Stimulated activated CD8-positive, alpha-beta memory T cell treated with anti-CD3 and anti-CD28 coated beads, Interleukin-2, amount 100 ng/mL, for 1 hour (primary cell): ENCODE data around the gene PSMB5.

Source experiments
- DNase-seq, 2 donors: peaks; one replicate each; pipeline ENCODE4 v3.0.0-alpha.2; 2020; ENCODE audit warnings: low read depth in 2 of 2

PSMB5 gene

DNA sequence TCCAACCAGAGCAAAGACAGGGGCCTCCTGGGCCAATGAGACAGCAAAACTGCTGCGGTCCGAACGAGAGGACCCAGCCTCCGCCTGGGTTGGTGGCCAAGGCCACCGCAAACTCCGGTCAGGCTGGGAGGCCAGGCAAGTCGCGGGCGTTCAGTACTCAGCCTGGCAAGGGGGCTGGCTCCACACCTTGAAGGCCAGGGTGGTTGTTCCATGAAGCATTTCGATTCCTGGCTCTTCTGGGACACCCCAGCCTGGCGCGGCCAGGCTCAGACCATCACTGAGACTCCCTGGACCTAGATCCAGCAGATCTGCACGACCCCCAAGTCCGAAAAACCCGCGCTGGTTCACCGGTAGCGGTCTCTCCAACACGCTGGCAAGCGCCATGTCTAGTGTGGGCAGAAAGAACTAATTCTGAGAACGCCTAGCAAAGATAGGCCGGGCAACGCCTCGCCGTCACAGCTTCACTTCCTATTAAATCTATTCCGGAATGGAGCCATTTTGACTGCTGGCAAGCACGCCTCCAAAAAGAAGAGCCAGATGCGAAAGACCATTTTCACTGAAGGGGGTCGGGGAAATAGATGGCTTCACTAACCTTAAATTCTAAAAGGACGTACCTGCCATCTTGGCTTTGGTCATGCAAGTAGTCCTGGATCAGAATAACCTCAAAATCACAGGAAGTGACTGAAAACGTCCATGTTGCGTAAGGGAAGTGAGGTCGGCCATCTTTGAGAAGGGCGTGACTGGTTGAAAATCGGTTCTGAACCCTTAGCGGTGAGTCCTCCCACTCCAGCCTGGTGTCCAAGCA, at the start of gene PSMB5:
TSS of gene PSMB5 (minus strand) at position 403 of the 805 bp plus-strand sequence. CDS start at position 384, 19 bp downstream.
- peak; percentile 66 to 69 for DNase-seq

DNA sequence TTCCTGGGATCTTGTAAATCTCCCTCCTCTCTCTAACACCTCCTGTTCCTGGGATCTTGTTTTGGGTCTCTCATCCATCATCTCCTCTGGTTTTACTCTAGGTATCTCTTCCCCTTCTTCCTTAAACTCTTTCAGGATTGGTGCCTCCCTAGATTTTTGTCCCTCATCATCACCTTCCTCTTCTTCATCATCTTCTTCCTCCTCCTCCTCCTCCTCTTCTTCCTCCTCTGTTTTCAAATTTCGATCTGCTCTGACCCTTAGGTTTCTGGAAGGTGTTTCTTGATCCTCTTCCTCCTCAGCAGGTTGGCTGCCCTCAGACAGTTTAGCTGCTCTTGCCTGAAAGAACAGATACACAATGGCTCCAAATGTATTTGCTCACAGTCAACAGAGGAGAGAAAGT, 45.8 kb upstream of the PSMB5 start:
- DNase-seq = no peak

- no peak for DNase-seq
These were observed 45.0 kb upstream of the PSMB5 start for GRCh38 chr14:23079716-23080115.

DNA sequence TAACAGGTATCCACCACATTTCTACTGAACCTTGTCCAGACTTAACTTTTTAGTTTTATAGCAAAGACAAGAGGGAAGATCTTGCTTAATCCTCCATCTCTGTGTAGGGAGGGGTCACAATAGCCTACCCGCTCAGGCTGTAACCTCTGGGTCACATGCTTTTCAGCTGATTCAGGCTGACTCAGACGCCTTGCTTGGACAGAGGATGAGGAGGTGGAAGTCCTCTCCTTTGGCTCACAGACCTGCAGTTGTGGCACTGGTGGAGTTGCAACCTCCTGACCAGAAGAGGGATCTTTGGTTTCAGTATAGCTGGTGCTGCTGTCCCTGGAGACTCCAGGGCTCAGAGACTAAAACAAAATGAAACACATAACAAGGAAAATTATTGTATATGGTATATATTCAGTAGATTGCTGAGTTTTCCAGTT, 44.0 kb upstream of the PSMB5 start:
- DNase-seq = no peak

DNA sequence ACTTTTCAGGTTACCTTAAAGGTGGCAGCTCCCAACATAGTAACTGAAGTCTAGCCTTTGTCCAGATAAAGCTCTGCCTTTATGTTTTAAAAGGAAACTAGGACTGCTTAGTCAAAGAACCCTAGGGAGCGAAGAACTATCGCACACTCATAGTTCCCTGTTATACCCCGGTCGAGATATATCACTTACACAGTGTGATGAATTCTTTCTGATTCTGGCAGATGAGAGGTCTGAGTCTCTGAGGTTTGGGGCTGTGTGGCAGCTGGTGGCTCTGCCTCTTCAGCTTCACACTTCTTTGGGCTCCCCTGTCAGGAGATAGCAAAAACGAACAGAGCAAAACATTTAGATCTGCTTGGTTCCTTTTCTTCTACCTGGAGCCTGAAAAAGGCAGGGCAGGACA, 43.3 kb upstream of the PSMB5 start:
- DNase-seq = no peak

- DNase-seq = no peak
These were observed 42.2 kb upstream of the PSMB5 start for GRCh38 chr14:23076785-23077408.

- DNase-seq = no peak
These were observed 40.2 kb upstream of the PSMB5 start for GRCh38 chr14:23074906-23075305.

DNA sequence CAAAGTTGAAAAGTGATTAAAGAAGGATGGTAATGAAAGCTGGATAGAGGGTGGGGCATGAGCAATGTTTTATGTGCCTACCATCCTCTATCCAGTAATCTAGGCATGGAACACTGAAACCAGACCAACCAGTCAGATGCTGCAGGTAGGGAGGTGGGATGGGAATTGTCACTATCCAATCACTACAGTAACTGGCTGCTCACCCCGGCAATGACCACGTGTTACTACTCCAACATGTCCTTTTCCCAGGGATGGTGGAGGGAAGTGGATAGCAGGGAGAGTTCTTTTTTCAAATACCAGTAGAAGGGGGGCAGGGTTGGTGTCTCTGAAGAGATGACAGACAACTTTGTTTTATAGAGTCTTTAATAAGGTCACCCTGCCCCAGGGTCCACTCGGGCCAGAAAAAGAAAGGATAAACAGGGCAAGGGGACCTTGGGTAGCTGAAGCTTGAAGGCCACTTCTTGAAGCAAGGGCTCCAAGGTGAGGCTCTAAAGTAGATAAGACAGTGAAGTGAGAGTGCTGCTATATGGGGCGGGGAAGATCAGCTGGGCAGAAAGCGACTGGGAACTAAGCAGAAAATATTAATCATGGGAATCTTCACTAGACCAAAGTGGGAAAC, 37.3 kb upstream of the PSMB5 start:
- DNase-seq = no peak

DNA sequence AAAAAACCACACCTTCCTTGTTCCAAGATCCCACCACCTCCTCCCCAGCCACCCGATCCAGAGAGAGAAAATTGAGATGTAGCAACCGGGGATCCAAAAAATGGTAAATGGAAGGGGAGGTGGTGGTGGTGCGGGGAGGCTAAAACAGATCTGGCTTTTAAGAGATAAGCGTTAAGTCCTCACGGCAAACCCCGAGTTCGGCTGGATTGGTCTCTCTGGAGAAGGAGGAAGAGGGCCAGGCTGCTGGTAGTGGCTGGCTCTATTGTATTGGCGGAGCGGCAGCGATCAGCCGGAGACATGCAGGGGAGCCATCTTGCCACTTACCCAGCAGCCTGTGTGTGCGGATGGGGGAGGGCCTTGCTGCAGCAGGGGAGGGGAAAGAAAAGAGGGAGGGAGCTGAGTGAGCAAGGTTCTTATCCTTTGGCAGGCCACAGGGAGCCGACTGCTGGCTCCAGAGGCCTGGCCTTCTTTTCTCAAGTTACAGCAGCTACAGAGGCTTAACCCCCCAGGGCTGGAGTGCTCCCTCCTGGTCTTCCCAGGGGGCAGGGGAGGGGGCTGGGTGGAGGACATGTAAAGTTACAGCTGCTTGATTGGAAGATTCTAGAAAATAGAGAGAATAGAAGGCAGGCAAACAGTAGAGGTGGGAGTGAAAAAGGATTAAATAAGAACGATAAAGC, 36.7 kb upstream of the PSMB5 start:
- DNase-seq = peak in 1 of 2 donors; percentile 58

DNA sequence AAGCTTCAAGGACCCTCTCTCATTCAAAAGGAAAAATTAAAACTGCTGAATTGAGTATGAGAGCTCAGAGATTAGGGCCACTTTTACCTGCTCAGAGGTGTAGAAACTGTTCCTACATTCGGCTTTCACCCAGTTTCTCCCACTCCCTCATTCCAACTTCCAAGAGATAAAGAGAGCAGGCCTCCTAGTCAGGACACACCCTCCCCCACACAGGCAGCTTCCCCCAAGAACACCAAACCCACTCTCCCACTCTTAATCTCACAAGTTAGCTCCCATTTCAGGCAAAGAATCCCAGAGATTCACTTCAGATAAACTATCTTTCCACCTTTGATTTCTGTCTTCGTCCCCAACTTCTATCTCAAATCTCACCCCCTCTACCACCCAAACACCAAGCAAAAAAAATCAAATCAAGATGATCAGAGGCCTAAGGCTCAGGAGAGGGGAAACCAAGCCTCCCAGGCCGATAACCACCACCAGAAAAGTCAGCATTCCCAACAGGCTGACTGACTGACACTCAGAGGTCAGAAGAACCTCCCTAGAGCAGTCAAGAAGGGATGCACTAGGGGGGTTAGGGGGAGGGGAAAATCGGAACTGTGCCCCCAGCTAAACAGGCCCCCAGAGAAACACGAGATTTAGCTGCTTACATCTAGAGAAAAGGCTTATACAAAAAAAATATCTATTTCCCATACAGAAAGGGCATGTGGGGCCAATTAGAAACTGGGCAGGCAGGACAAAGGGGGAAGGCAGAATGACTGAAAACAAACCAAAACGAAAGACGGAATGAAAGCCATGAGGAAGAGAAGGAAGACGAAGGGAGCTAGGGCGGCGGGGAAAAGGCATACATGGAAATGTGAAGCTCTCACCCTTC, 35.8 kb upstream of the PSMB5 start:
- no peak for DNase-seq

GRCh38 chr14:23069413-23069806, 34.7 kb upstream of the PSMB5 start:
- DNase-seq = no peak

DNA sequence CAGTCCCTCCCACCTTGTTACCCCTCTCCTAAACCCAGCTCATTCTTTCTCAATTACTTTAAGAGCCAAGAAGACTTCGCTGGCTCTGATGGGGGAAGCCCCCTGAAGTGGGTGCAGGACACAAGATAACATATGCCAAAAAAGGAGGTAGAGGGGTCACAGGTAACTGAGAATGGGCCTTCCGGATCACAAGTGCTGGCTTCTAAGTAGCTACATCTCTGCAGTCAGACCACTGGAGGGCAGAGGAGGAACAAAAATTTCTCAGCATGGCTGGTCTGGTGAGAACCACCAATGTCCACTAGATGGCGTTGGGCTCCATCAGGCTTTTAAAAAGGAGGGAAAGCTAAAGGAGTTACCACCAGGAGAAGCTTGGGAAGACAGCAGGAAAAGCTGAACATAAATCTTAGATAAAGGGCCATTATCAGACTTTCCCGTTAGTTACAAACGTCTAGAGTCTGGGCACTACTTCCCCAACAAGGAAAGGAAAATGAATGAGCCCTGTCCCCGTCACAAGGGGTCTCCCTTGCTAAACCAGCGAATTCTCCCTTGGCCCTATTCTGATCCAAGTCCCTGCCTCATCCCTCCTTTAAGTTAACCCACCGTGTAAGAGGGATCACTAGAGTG, 34.2 kb upstream of the PSMB5 start:
- DNase-seq = peak; percentile 43 to 46

- no peak for DNase-seq
These were observed 33.4 kb upstream of the PSMB5 start for GRCh38 chr14:23067847-23068788.

GRCh38 chr14:23066855-23067744, 32.4 kb upstream of the PSMB5 start:
- no peak for DNase-seq

DNA sequence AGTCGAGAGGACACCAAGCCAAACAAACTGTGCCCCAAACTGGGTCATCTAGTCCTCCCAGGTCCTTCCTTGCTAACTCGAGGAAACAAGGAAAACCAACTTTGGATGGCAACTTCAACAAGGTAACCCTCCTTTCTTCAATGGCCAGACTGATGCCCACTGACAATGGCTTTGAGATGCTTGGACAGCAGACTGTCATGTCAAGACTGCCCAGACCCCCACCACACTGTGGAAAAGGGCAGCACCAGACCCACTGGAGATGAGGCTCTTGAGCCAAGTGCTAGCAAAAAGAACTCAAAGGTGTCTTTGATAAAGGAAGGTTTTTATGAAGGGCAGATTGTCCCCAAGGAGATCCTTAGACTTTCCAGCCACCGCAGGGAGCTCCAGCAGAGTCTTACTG, 31.7 kb upstream of the PSMB5 start:
- no peak for DNase-seq

DNA sequence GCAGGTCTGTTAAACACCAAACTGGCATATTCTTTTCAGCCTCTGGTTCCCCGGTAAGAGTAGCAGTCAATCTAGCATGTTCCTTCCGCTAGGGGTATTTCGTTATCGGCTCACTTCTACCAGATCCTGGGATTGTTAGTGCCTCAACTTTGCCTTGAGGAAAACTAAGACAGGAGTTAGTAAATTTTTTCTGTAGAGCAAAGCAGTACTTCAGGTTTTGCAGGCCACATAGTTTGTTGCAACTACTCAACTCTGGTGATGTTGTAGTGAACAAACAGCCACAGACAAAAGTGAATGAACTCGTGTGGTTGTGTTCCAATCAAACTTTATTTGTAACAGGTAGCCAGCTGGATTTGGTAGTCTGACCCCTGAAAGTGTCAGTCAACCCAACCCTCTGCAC, 28.9 kb upstream of the PSMB5 start:
- no peak for DNase-seq

GRCh38 chr14:23062002-23062401, 27.3 kb upstream of the PSMB5 start:
- DNase-seq = no peak

- DNase-seq = no peak
These were observed 26.0 kb upstream of the PSMB5 start for GRCh38 chr14:23060536-23061260.
